ENCODE results near the gene EPHA1.

EPHA1 gene

DNA sequence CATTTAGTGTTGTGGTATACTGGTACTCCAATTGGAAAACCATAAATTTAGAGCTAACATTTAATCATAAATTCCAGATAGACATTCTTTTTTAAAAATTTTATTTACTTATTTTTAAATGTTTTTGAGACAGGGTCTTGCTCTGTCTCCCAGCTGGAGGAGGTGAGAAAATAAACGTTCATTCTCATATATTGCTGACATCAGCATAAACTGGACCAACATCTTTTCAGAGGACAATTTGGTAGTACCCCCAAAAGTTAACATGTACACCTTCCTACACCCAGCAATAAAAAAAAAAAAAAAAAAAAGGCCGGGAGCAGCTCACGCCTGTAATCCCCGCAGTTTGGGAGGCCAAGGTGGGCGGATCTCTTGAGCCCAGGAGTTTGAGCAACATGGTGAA is 39.8 kb upstream of the EPHA1 start:
- H3K36me3 ChIP-seq (ENCODE audit: control insufficient read depth in 2 of 2, insufficient read depth in 2 of 2, low read length in 2 of 2): no peaks in the 10 kb centered on the region
- H3K9me3 ChIP-seq (ENCODE audit: control insufficient read depth in 2 of 2, low read length in 2 of 2): no peaks in the 10 kb centered on the region
- H3K9ac ChIP-seq (ENCODE audit: low read depth in 1 of 2, low read length in 2 of 2): no peak overlapping the region
- H3K27me3 ChIP-seq (ENCODE audit: control insufficient read depth in 2 of 2, insufficient read depth in 2 of 2, low read length in 2 of 2): peaks cover 0 to 4% of the 10 kb centered on the region in 2 donors
- H3K4me3 ChIP-seq (ENCODE audit: low read length in 2 of 2): no peak overlapping the region
- no peaks in the 10 kb centered on the region for H3K4me1 ChIP-seq (ENCODE audit: control insufficient read depth in 2 of 2, insufficient read depth in 2 of 2, low read length in 2 of 2)
- no peak overlapping the region for H3K27ac ChIP-seq (ENCODE audit: low read depth in 2 of 2, low read length in 2 of 2)

DNA sequence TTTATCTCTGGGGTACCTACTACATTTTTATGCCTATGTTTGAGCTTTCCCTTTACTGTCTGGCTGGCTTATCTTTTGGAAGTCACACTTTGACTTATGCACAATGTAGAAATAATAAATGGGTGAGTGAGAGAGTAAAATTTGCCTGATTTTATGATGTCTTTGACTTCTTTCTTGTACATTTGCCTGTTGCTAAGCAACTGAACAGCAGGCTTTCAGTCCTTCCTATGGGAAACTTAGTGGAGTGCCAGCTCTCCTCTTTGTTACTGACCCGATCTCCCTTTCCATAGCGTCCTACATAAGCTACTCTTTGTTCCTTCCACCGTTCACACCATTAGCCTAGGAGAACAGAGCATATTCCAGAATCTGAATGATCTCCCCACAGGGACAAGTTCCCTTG is 38.8 kb upstream of the EPHA1 start:
- Histone ChIP-seq H3K36me3 (ENCODE audit: control insufficient read depth in 2 of 2, insufficient read depth in 2 of 2, low read length in 2 of 2) (no peaks in the 10 kb centered on the region), H3K9me3 (ENCODE audit: control insufficient read depth in 2 of 2, low read length in 2 of 2) (no peaks in the 10 kb centered on the region), H3K9ac (ENCODE audit: low read depth in 1 of 2, low read length in 2 of 2) (no peak overlapping the region), H3K27ac (ENCODE audit: low read depth in 2 of 2, low read length in 2 of 2) (no peak overlapping the region), H3K4me3 (ENCODE audit: low read length in 2 of 2) (no peak overlapping the region), H3K27me3 (ENCODE audit: control insufficient read depth in 2 of 2, insufficient read depth in 2 of 2, low read length in 2 of 2) (peaks cover 0 to 4% of the 10 kb centered on the region in 2 donors), H3K4me1 (ENCODE audit: control insufficient read depth in 2 of 2, insufficient read depth in 2 of 2, low read length in 2 of 2) (no peaks in the 10 kb centered on the region)

DNA sequence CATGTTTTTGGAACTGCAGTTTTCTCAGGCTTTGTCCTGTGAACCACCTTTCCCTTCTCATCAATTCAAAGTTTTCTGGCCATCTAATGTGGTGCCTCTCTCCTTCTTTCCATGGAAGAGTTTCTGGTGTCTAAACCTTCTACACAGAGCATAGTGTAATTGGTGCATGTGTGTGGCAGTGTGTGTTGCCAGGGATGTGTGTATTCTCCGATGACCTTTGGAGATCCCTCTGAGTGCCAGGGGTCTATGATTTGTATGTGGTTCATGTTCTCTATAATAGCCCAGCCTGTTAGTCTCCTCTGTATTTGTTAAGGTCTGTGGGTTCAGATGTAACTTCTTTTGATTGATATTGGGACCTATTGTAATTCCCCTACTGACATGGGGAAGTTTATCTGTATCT is 36.1 kb upstream of the EPHA1 start:
- no peaks in the 10 kb centered on the region for H3K4me1 ChIP-seq (ENCODE audit: control insufficient read depth in 2 of 2, insufficient read depth in 2 of 2, low read length in 2 of 2)
- H3K27me3 ChIP-seq (ENCODE audit: control insufficient read depth in 2 of 2, insufficient read depth in 2 of 2, low read length in 2 of 2): peaks cover 0 to 4% of the 10 kb centered on the region in 2 donors
- no peak overlapping the region for H3K9ac ChIP-seq (ENCODE audit: low read depth in 1 of 2, low read length in 2 of 2)
- H3K9me3 ChIP-seq (ENCODE audit: control insufficient read depth in 2 of 2, low read length in 2 of 2): no peaks in the 10 kb centered on the region
- H3K4me3 ChIP-seq (ENCODE audit: low read length in 2 of 2): no peak overlapping the region
- H3K27ac ChIP-seq (ENCODE audit: low read depth in 2 of 2, low read length in 2 of 2): no peak overlapping the region
- H3K36me3 ChIP-seq (ENCODE audit: control insufficient read depth in 2 of 2, insufficient read depth in 2 of 2, low read length in 2 of 2): no peaks in the 10 kb centered on the region

DNA sequence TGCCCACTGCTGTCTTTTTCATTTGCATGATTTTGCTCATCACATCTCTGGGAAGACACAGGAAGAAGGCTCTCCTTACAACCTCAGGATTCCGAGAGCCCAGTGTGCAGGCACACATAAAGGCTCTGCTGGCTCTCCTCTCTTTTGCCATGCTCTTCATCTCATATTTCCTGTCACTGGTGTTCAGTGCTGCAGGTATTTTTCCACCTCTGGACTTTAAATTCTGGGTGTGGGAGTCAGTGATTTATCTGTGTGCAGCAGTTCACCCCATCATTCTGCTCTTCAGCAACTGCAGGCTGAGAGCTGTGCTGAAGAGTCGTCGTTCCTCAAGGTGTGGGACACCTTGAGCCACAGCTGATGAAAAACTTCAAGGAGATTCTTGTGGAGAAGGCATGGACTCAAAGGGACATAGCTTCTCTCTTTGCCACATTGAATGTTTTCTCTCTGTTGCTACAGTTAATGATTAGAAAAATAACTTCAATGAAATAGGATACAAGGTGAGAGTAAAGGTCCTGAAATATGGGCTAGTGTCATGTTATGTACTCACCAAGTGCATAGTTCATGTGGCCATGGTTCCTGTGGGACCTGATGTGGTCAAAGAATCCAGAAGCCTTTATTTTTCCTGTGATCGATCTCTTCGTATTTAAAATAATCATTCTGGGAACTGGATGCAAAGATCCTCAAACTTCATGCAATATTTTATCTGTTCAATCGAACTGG is 35.6 kb upstream of the EPHA1 start:
- Histone ChIP-seq H3K27ac (ENCODE audit: low read depth in 2 of 2, low read length in 2 of 2) (no peak overlapping the region), H3K36me3 (ENCODE audit: control insufficient read depth in 2 of 2, insufficient read depth in 2 of 2, low read length in 2 of 2) (no peaks in the 10 kb centered on the region), H3K9me3 (ENCODE audit: control insufficient read depth in 2 of 2, low read length in 2 of 2) (no peaks in the 10 kb centered on the region), H3K4me1 (ENCODE audit: control insufficient read depth in 2 of 2, insufficient read depth in 2 of 2, low read length in 2 of 2) (no peaks in the 10 kb centered on the region), H3K4me3 (ENCODE audit: low read length in 2 of 2) (no peak overlapping the region), H3K27me3 (ENCODE audit: control insufficient read depth in 2 of 2, insufficient read depth in 2 of 2, low read length in 2 of 2) (peaks cover 0 to 4% of the 10 kb centered on the region in 2 donors), H3K9ac (ENCODE audit: low read depth in 1 of 2, low read length in 2 of 2) (no peak overlapping the region)

DNA sequence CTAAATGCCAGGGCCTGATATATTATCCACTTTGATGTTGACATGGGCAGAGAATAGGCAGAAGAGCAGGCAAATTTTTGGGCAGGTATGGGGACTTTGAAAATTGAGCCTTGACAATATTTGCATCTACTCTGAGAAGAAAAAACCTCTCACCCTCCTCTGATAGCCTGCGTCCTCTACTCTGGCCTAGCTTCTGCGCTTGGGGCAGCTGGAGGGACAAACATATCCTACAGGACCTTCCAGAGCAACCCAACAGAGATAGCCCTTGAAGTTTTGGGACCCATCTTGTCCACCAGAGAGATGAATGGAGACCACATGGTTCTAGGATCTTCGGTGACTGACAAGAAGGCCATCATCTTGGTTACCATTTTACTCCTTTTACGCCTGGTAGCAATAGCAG is 34.5 kb upstream of the EPHA1 start, which contains the start of gene TAS2R60:
TSS of gene TAS2R60 (plus strand) at position 301 of the 400 bp plus-strand sequence. CDS start at position 301, 0 bp downstream.
- H3K27ac ChIP-seq (ENCODE audit: low read depth in 2 of 2, low read length in 2 of 2): no peak within 1 kb of the TSS
- no peak within 1 kb of the TSS for H3K4me3 ChIP-seq (ENCODE audit: low read length in 2 of 2)

DNA sequence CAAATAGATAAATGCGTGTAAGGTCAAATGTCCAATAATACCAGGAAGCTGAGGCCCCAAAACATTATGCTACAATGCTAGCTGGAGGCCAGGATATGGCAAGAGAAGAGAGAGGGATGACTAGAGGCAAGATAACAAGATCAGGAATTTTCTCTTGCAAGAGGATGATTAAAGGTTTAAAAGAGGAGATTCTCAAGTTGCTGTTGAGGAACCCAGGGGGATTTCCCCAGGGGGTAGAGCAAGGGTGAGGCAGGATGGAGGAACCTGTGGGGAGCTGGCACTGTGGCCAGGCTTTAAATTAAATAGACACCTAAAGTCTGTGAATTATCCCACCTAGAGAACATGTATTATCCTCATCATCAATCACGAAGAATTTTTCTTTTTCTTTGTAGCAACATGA is 31.2 kb upstream of the EPHA1 start:
- H3K27me3 ChIP-seq (ENCODE audit: control insufficient read depth in 2 of 2, insufficient read depth in 2 of 2, low read length in 2 of 2): no peaks in the 10 kb centered on the region
- H3K4me1 ChIP-seq (ENCODE audit: control insufficient read depth in 2 of 2, insufficient read depth in 2 of 2, low read length in 2 of 2): peaks cover 8 to 10% of the 10 kb centered on the region in 2 donors
- H3K9ac ChIP-seq (ENCODE audit: low read depth in 1 of 2, low read length in 2 of 2): no peak overlapping the region
- no peak overlapping the region for H3K27ac ChIP-seq (ENCODE audit: low read depth in 2 of 2, low read length in 2 of 2)
- no peaks in the 10 kb centered on the region for H3K9me3 ChIP-seq (ENCODE audit: control insufficient read depth in 2 of 2, low read length in 2 of 2)
- H3K4me3 ChIP-seq (ENCODE audit: low read length in 2 of 2): no peak overlapping the region
- no peaks in the 10 kb centered on the region for H3K36me3 ChIP-seq (ENCODE audit: control insufficient read depth in 2 of 2, insufficient read depth in 2 of 2, low read length in 2 of 2)

More for the DNA sequence above, 34.5 kb upstream of the EPHA1 start, which contains the start of gene TAS2R60:
- Histone ChIP-seq H3K9ac (ENCODE audit: low read depth in 1 of 2, low read length in 2 of 2) (no peak within 1 kb of the TSS), H3K9me3 (ENCODE audit: control insufficient read depth in 2 of 2, low read length in 2 of 2) (no peaks in the 10 kb centered on the region), H3K27me3 (ENCODE audit: control insufficient read depth in 2 of 2, insufficient read depth in 2 of 2, low read length in 2 of 2) (peaks cover 0 to 4% of the 10 kb centered on the region in 2 donors), H3K36me3 (ENCODE audit: control insufficient read depth in 2 of 2, insufficient read depth in 2 of 2, low read length in 2 of 2) (no peaks in the 10 kb centered on the region), H3K4me1 (ENCODE audit: control insufficient read depth in 2 of 2, insufficient read depth in 2 of 2, low read length in 2 of 2) (no peaks in the 10 kb centered on the region)

DNA sequence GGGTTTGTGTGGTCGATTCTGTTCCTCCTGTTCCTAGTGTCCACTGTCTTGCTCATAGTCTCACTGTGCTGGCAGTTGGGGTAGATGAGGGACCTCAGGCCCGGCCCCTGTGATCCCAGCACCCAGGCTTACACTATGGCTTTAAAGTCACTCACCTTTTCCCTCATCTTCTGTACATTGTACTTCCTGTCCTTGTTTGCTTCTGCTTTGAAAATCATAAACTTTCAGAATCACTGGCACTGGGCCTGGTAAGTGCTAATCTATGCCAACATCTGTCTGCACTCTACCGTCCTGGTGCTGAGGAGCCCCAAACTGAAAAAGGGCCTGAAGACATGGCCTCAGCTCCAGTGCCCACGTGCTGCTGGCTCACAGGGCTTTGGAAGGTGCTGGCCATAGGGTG is 28.9 kb upstream of the EPHA1 start:
- Histone ChIP-seq H3K4me3 (ENCODE audit: low read length in 2 of 2) (no peak overlapping the region), H3K4me1 (ENCODE audit: control insufficient read depth in 2 of 2, insufficient read depth in 2 of 2, low read length in 2 of 2) (peaks cover 8 to 10% of the 10 kb centered on the region in 2 donors), H3K36me3 (ENCODE audit: control insufficient read depth in 2 of 2, insufficient read depth in 2 of 2, low read length in 2 of 2) (no peaks in the 10 kb centered on the region), H3K27ac (ENCODE audit: low read depth in 2 of 2, low read length in 2 of 2) (no peak overlapping the region), H3K9ac (ENCODE audit: low read depth in 1 of 2, low read length in 2 of 2) (no peak overlapping the region), H3K27me3 (ENCODE audit: control insufficient read depth in 2 of 2, insufficient read depth in 2 of 2, low read length in 2 of 2) (no peaks in the 10 kb centered on the region), H3K9me3 (ENCODE audit: control insufficient read depth in 2 of 2, low read length in 2 of 2) (no peaks in the 10 kb centered on the region)

DNA sequence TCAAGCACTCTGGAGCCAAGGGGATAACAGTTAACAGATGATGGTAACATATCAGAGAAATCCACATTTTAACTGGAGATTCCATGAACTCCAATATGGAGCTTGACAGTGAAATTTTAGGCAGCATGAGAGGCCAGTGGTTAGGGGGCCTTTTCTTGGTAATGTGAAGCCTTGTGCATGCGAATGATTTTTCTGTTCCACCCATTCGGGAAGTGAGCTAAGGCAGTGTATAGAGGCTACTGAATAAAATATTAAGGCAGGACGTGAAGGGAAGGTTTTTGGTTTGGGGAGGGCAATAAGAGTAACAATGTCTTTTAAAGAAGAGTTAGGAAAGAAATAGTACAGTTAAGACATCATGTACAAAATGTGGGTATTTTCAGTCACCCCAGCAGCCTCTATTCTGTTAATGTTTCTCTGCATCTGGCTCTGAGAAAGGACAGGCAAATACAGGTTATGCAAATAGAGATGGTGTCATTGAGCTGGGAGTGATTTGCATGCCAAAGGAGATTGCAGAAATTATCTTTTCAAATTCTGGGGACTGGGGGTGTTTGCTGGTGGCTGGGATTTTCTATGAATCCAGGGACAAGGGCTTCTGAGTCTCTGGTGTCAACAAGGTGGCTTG is 27.8 kb upstream of the EPHA1 start:
- no peaks in the 10 kb centered on the region for H3K9me3 ChIP-seq (ENCODE audit: control insufficient read depth in 2 of 2, low read length in 2 of 2)
- no peaks in the 10 kb centered on the region for H3K36me3 ChIP-seq (ENCODE audit: control insufficient read depth in 2 of 2, insufficient read depth in 2 of 2, low read length in 2 of 2)
- H3K9ac ChIP-seq (ENCODE audit: low read depth in 1 of 2, low read length in 2 of 2): no peak overlapping the region
- peaks cover 8 to 10% of the 10 kb centered on the region in 2 donors for H3K4me1 ChIP-seq (ENCODE audit: control insufficient read depth in 2 of 2, insufficient read depth in 2 of 2, low read length in 2 of 2)
- H3K27ac ChIP-seq (ENCODE audit: low read depth in 2 of 2, low read length in 2 of 2): no peak overlapping the region
- H3K27me3 ChIP-seq (ENCODE audit: control insufficient read depth in 2 of 2, insufficient read depth in 2 of 2, low read length in 2 of 2): no peaks in the 10 kb centered on the region
- H3K4me3 ChIP-seq (ENCODE audit: low read length in 2 of 2): no peak overlapping the region

DNA sequence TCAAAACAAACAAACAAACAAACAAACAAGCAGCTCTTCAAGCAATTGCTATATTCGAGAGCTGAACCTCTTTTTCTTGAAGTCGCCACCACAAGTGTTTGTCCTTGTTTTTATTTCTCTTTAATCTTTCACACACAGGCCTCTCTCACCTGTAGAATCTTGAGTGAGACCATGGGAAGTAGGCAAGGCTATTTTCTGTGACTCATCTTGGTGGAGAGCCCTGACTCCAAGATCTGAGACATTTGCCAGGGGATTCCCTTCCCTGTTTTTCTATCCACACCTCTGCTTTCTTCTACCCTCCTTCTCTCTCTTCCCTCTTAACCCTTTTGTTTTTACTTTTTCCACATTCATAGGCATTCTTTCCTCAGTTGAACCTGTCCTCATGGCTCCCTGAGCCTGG is 26.6 kb upstream of the EPHA1 start:
- no peaks in the 10 kb centered on the region for H3K27me3 ChIP-seq (ENCODE audit: control insufficient read depth in 2 of 2, insufficient read depth in 2 of 2, low read length in 2 of 2)
- H3K4me1 ChIP-seq (ENCODE audit: control insufficient read depth in 2 of 2, insufficient read depth in 2 of 2, low read length in 2 of 2): peaks cover 8 to 10% of the 10 kb centered on the region in 2 donors
- H3K9me3 ChIP-seq (ENCODE audit: control insufficient read depth in 2 of 2, low read length in 2 of 2): no peaks in the 10 kb centered on the region
- H3K9ac ChIP-seq (ENCODE audit: low read depth in 1 of 2, low read length in 2 of 2): no peak overlapping the region
- no peak overlapping the region for H3K4me3 ChIP-seq (ENCODE audit: low read length in 2 of 2)
- H3K27ac ChIP-seq (ENCODE audit: low read depth in 2 of 2, low read length in 2 of 2): no peak overlapping the region
- no peaks in the 10 kb centered on the region for H3K36me3 ChIP-seq (ENCODE audit: control insufficient read depth in 2 of 2, insufficient read depth in 2 of 2, low read length in 2 of 2)

DNA sequence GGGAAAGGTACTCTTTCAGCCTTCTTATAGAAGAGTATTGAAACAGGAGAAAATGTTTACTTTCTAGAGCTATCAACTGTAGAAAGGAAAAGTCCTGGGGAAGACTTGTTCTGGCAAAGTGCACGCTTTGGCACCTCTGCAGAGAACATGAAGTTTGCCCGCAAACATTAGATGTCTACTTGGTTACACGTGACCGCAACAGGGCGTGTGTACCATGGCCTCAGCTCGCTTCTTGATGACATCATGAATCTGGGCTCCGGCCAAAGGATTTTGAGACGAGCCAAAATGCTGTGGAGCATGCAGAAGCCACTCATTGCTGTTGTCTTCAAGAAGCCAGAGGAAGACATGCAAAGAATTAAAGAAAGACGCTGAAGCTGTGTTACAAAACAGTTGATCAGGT is 26.0 kb upstream of the EPHA1 start:
- peaks cover 8 to 10% of the 10 kb centered on the region in 2 donors for H3K4me1 ChIP-seq (ENCODE audit: control insufficient read depth in 2 of 2, insufficient read depth in 2 of 2, low read length in 2 of 2)
- no peak overlapping the region for H3K4me3 ChIP-seq (ENCODE audit: low read length in 2 of 2)
- H3K27me3 ChIP-seq (ENCODE audit: control insufficient read depth in 2 of 2, insufficient read depth in 2 of 2, low read length in 2 of 2): no peaks in the 10 kb centered on the region
- H3K36me3 ChIP-seq (ENCODE audit: control insufficient read depth in 2 of 2, insufficient read depth in 2 of 2, low read length in 2 of 2): no peaks in the 10 kb centered on the region
- no peak overlapping the region for H3K9ac ChIP-seq (ENCODE audit: low read depth in 1 of 2, low read length in 2 of 2)
- H3K27ac ChIP-seq (ENCODE audit: low read depth in 2 of 2, low read length in 2 of 2): no peak overlapping the region
- no peaks in the 10 kb centered on the region for H3K9me3 ChIP-seq (ENCODE audit: control insufficient read depth in 2 of 2, low read length in 2 of 2)

Data from mucosa of rectum (tissue), 2 donors.